Measurements from ENCODE around the gene IGFBP7.

GRCh38 chr4:57103051-57103450, 7.1 kb downstream of the IGFBP7 start:
- TF ChIP-seq SP1 (IDR thresholded peaks at IDR 0.05) (no peak), ZNF384 (IDR thresholded peaks at IDR 0.05) (no peak), L3MBTL2 (conservative IDR thresholded peaks at IDR 0.05) (no peak), FOXK2 (IDR thresholded peaks at IDR 0.05) (no peak), SUZ12 (IDR thresholded peaks at IDR 0.05) (no peak)
